ENCODE data around the gene ENTPD3.

ENTPD3 gene

DNA sequence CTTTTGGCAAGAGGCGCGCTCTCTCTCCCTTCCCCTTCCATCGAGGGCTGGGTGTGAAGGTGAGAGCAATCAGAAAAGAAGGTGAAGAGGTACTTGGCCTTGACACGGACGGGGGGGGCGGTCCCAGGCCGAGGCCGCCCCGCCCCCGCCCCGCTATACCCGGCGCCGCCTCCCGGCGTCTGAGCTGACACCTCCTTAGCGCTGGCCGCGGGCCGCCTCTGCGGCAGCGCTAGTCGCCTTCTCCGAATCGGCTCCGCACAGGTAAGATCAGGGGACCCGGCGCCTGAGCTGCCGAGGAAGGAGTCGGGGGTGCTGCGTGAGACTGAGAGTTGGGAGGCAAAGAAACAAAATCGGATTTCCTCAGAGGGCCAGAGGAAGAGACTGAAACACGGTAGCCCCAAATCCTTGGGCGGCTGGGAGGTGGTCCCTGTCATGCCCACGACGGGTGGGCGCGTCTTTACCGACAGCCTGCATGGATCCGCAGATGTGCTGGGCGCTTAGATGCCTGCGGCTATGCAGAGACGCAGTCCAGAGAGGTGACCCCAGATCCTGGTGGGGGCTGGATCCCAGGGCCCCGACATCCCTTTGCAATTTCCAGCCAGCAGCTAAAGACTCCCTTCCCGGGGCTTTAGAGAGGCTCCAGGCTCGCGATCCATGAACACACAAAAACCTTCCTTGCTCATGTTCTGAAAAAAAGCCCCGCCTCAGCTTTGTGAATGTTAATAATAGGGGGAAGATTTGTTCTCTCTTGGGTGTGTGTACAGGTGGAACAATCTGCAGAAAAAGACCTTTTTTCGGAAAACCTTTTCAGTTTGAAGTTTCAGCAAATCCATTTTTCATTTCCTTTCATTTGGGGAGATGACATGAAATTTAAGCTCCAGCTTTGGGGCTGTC lies at the start of gene ENTPD3:
Gene ENTPD3 (plus strand): TSS at position 184 of the 894 bp plus-strand sequence. CDS start 874 bp downstream, outside the sequence.
- DNase-seq = peak; percentile 58

GRCh38 chr3:40339871-40340270 lies 47.1 kb upstream of the ENTPD3 start:
- no peak for DNase-seq

- DNase-seq = no peak
Observed at GRCh38 chr3:40340541-40341170, 46.3 kb upstream of the ENTPD3 start.

DNA sequence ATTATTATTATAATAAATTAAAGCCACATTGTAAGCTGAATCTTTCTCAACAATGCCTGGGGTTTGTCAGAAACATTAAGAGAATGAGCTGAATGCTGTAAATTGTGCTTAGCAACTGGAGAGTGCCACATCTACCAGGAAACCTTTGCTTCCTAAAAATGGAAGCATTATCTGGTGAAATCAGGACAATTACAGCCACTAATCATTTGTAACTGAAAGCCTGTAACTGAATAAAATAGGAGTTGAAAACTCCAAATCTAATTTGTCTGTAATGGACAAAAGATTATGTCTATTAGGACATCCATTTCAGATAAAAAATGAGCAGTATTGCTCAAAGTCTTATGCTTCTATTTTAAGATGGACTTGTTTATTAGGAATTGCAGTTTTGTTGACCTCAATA lies 45.3 kb upstream of the ENTPD3 start:
- no peak for DNase-seq

GRCh38 chr3:40350529-40350928 lies 36.5 kb upstream of the ENTPD3 start:
- no peak for DNase-seq

GRCh38 chr3:40355410-40355809 lies 31.6 kb upstream of the ENTPD3 start:
- no peak for DNase-seq

DNA sequence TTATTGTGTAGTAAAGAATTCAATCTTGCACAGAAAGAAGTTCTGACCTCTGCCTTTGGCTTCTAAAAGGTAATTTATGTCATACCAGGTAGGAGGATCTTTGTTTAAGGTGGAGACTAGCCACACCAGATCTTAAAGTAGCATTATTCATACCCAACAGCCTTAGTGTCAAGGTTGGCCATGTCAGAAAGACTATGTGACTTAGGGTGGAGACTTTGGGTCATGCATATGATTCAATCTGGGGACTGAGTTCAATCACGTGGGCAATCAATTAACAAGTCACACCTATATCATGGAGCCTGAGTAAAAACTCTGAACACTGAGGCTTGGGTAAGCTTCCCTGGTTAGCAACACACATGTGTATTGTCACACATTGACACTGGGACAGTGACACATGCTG lies 28.5 kb upstream of the ENTPD3 start:
- DNase-seq = no peak

- DNase-seq = no peak
Observed at GRCh38 chr3:40363674-40364073, 23.3 kb upstream of the ENTPD3 start.

- peak; percentile 74 for DNase-seq
Observed at GRCh38 chr3:40366203-40367162, 20.5 kb upstream of the ENTPD3 start.

GRCh38 chr3:40369716-40370115 lies 17.3 kb upstream of the ENTPD3 start:
- no peak for DNase-seq

GRCh38 chr3:40377822-40378221 lies 9.2 kb upstream of the ENTPD3 start:
- DNase-seq = no peak

DNA sequence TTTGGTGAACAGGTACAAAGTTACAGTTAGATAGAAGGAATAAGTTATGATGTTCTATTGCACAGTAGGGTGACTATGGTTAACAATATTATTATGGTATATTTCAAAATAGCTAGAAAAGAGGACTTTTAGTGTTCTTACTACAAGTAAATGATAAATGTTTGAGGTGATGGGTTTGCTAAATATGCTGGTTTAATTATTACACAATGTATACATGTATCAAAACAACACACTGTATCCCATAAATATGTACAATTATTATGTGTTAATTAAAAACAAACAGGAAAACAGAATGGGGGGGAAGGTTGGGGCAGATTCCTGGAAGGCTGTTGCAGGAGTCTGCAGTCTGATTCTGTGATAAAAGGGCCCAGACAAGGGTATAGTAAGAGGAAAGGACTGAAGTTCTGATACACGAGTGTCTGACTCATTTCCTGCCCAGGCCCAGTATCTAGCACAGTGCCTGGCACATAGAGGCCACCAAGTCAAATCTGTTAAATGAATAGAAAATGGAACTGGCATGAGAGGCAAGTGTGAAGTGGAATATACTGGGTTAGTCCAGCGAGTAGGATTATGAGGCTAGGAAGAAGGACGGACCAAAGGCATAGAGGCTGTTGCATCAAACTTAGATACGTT lies 7.2 kb upstream of the ENTPD3 start:
- DNase-seq = no peak

DNA sequence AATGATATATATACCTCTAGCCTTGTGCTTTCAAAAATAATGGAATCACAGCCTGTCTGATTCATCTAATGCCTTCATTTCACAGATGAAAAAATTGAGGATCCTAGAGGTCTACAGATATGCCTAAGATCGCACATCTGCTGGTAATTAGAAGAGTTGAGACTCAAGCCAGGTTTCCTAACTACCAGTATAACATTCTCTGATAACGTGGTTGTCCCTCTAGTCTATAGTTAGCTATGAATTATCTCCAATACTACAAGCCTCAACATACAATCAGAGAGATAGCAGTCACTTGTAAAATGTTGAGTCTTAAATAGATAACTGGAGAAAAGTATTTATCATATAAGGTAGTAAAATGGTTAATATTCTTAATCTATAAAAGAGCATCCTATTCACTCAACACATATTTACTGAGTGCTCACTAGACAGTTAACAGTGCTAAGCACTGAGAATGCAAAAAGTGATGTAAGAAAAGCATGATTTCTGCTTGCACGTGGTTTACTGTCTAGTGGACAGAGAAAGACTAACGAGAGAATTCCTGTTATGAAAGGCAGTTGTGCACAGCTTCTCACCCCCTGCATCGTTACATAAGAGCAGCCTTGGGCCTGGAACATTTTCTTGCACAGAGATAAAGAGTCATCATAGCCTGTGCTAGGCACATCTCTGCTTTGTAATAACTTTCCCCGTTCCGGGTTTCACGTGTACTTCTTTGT lies 4.9 kb upstream of the ENTPD3 start:
- DNase-seq = no peak

DNA sequence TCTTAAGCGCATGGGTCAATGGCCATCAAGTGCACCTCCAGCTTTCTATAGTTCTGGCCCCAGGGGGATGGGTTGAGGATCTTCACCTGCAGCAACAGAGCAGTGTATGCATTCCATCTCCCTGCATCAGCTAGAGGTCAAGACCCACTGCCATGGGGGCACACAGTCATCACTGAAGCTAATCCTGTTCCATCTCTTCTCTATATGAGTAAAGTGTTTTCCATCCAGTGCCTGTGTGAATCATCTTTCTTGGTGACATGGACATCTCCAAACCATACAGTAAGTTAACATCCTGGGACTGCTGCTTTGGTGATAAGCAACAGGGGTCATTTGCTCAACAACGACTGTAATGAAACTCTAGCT lies 4.4 kb upstream of the ENTPD3 start:
- no peak for DNase-seq

DNA sequence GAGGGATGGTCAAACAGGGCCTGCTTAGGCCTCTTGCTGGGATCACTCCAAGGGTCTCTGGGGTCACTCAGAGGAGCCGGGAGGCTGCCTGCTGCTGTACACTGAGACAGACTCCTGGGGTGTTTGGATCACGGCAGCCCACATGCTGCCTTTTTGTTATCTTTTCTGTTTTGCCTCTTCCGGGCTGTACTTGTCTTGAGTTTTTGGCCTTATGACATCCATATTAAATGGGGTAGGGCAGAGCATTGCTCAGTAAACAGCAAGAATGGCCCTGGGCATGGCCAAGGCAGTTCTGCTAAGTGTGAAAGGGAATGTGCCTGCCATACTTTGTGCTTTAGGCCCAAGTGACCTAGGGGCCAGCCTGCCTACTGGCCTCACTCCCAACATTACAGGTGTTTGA lies 771 bp upstream of the ENTPD3 start:
- DNase-seq = no peak

- DNase-seq = no peak
Observed at GRCh38 chr3:40387895-40388254, 891 bp downstream of the ENTPD3 start.

DNA sequence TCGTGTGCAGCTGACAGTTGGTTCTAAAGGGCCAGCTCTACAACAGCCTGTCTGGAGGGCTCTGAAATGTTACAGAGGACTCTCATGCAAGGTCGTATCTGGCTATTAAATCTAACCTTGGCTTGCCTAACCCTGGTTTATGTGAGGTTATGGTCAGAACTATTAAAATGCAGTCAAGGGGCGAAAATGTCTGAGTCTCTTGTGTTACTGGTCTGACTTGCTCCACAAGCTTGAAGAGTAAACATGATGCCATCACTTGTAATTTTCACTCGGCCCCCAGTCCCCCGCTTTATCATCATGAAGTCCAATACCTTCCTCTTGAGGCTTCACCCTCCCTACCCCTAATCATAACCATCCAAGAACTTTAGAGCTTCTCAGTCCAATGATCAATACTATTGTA lies 9.4 kb downstream of the ENTPD3 start:
- no peak for DNase-seq

GRCh38 chr3:40397129-40397528 lies 10.1 kb downstream of the ENTPD3 start:
- no peak for DNase-seq

- DNase-seq = no peak
Observed at GRCh38 chr3:40397912-40398311, 10.9 kb downstream of the ENTPD3 start.

DNA sequence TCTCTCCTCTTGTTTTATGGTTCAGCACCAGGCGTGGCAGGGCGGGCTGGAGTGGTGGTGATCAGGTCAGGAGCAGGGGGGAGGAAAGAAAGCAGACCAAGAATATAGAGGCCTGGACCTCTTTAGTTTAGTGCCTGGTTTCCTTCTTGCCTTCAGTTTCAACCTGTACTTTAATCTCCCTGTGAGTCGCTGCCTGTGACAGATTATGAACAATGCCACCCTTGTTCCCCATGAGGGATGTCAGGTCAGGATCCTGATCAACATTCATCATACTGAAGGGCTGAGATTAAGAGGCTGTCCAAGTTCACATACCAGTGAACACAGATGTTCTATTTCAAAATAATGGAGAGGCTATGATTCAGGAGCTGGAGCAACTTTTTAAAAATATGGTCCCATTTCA lies 11.4 kb downstream of the ENTPD3 start:
- DNase-seq = no peak

GRCh38 chr3:40404591-40405198 lies 17.7 kb downstream of the ENTPD3 start:
- no peak for DNase-seq

DNA sequence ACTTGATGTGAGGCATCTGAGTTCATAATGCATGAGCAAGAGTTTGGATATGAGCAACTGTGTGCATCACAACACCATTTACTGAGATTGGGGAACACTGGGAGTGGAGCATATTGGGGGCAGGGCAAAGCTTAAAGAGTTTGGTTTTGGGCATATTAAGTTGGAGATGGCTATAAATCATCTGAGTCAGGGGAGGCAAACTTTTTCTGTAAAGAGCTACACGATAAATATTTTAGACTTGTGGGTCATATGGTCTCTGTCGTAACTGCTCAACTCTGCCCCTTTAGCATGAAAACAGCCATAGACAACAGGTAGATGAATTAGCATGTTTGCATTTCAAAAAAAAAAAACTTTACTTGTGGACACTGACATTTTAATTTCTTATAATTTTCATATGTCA lies 20.0 kb downstream of the ENTPD3 start:
- DNase-seq = no peak
